MM.1S (cell line): Measurements from ENCODE around the gene LRRC43.

ENCODE experiments used
- DNase-seq: peaks from one replicate; pipeline ENCODE4 v3.0.0-alpha.2; 2015
- H2AFZ ChIP-seq: fragments of 300-600 bp; sonication (generic); 2 replicates; pipeline ENCODE4 v1.6.0; 2016; ENCODE audit warnings: antibody characterized with exemption, low read length
- H3F3A ChIP-seq: fragments of 300-600 bp; sonication (generic); 2 replicates; pipeline ENCODE4 v1.6.1; 2016; ENCODE audit warnings: mild to moderate bottlenecking, antibody characterized with exemption, low read length, moderate library complexity, mixed read lengths; ENCODE audit not compliant: insufficient read depth
- H3K27ac ChIP-seq: fragments of 300-600 bp; sonication (generic); 2 replicates; pipeline ENCODE4 v1.5.1; 2016; ENCODE audit warnings: mild to moderate bottlenecking, low read length
- H3K27me3 ChIP-seq: fragments of 300-600 bp; sonication (generic); replicated peaks from 2 replicates; pipeline ENCODE4 v1.6.0; 2016; ENCODE audit warnings: low read length; ENCODE audit not compliant: insufficient read depth
- H3K36me3 ChIP-seq: fragments of 300-600 bp; sonication (generic); replicated peaks from 2 replicates; pipeline ENCODE4 v1.6.1; 2016; ENCODE audit warnings: mild to moderate bottlenecking, low read length, mixed read lengths; ENCODE audit not compliant: insufficient read depth
- H3K4me1 ChIP-seq: fragments of 300-600 bp; sonication (generic); 2 replicates; pipeline ENCODE4 v1.6.1; 2016; ENCODE audit warnings: low read length, mixed read lengths
- H3K4me2 ChIP-seq: fragments of 300-600 bp; sonication (generic); 2 replicates; pipeline ENCODE4 v1.6.0; 2016; ENCODE audit warnings: low read depth, low read length
- H3K4me3 ChIP-seq: fragments of 300-600 bp; sonication (generic); 2 replicates; pipeline ENCODE4 v1.5.1; 2016; ENCODE audit warnings: low read length, mixed read lengths
- H3K79me2 ChIP-seq: fragments of 300-600 bp; sonication (generic); 2 replicates; pipeline ENCODE4 v1.6.1; 2016; ENCODE audit warnings: mixed run types, low read length, mixed read lengths
- H3K9ac ChIP-seq: fragments of 300-600 bp; sonication (generic); 2 replicates; pipeline ENCODE4 v1.6.1; 2016; ENCODE audit warnings: low read length, mixed read lengths
- H3K9me2 ChIP-seq: fragments of 300-600 bp; sonication (generic); replicated peaks from 2 replicates; pipeline ENCODE4 v1.6.1; 2016; ENCODE audit warnings: mild to moderate bottlenecking, low read length, mixed read lengths; ENCODE audit not compliant: insufficient read depth
- H3K9me3 ChIP-seq: fragments of 300-600 bp; sonication (generic); replicated peaks from 2 replicates; pipeline ENCODE4 v1.6.1; 2016; ENCODE audit warnings: mild to moderate bottlenecking, low read length, mixed read lengths; ENCODE audit not compliant: insufficient read depth
- H4K20me1 ChIP-seq: fragments of 300-600 bp; sonication (generic); 2 replicates; pipeline ENCODE4 v1.6.1; 2016; ENCODE audit warnings: mild to moderate bottlenecking, low read length, moderate library complexity, mixed read lengths; ENCODE audit not compliant: insufficient read depth
- CTCF ChIP-seq: fragments of 300-600 bp; sonication (generic); IDR thresholded peaks from 2 replicates; pipeline ENCODE4 v1.5.1; 2016; ENCODE audit warnings: antibody characterized with exemption, low read length, mixed read lengths
- EZH2 ChIP-seq: fragments of 300-600 bp; sonication (generic); optimal IDR thresholded peaks from 2 replicates; pipeline ENCODE3; 2017; ENCODE audit warnings: low read depth, mild to moderate bottlenecking, antibody characterized with exemption, low read length, mixed read lengths
- EZH2phosphoT487 ChIP-seq: fragments of 300-600 bp; sonication (generic); IDR thresholded peaks from 2 replicates; pipeline ENCODE4 v1.6.1; 2018; ENCODE audit warnings: antibody characterized with exemption, low read length

LRRC43 gene

GRCh38 chr12:122206976-122207375 is 24.1 kb downstream of the LRRC43 start:
- H3K9ac ChIP-seq, result no peak overlapping the region
- no peak for DNase-seq
- H3K4me1 ChIP-seq, result no peaks in the 10 kb centered on the region
- H3K36me3 ChIP-seq, result no peaks in the 10 kb centered on the region
- H4K20me1 ChIP-seq, result no peaks in the 10 kb centered on the region
- H3K27me3 ChIP-seq, result no peaks in the 10 kb centered on the region
- H3K4me2 ChIP-seq, result no peak overlapping the region
- H3K79me2 ChIP-seq, result no peaks in the 10 kb centered on the region
- no peaks in the 10 kb centered on the region for H3F3A ChIP-seq
- no peak overlapping the region for H3K27ac ChIP-seq
- no peak overlapping the region for H2AFZ ChIP-seq
- H3K9me2 ChIP-seq, result no peaks in the 10 kb centered on the region
- H3K9me3 ChIP-seq, result no peaks in the 10 kb centered on the region
- no peak overlapping the region for H3K4me3 ChIP-seq
- no peak for TF ChIP-seq CTCF
- no peak for TF ChIP-seq EZH2phosphoT487
- no peak for TF ChIP-seq EZH2

GRCh38 chr12:122207391-122207790 is 24.5 kb downstream of the LRRC43 start:
- no peaks in the 10 kb centered on the region for H3F3A ChIP-seq
- no peak for DNase-seq
- H3K36me3 ChIP-seq, result no peaks in the 10 kb centered on the region
- H3K4me3 ChIP-seq, result no peak overlapping the region
- H3K9me3 ChIP-seq, result no peaks in the 10 kb centered on the region
- H2AFZ ChIP-seq, result no peak overlapping the region
- no peaks in the 10 kb centered on the region for H3K9me2 ChIP-seq
- H3K27me3 ChIP-seq, result no peaks in the 10 kb centered on the region
- H3K4me2 ChIP-seq, result no peak overlapping the region
- H3K9ac ChIP-seq, result no peak overlapping the region
- H3K4me1 ChIP-seq, result no peaks in the 10 kb centered on the region
- H3K79me2 ChIP-seq, result no peaks in the 10 kb centered on the region
- TF ChIP-seq EZH2 (no peak), EZH2phosphoT487 (no peak), CTCF (no peak)
- no peaks in the 10 kb centered on the region for H4K20me1 ChIP-seq
- H3K27ac ChIP-seq, result no peak overlapping the region

- Histone ChIP-seq H2AFZ (no peak overlapping the region), H3K4me2 (no peak overlapping the region), H3K79me2 (no peaks in the 10 kb centered on the region), H3K9me3 (no peaks in the 10 kb centered on the region), H3K9me2 (no peaks in the 10 kb centered on the region), H3K4me1 (no peaks in the 10 kb centered on the region), H3K27ac (no peak overlapping the region), H3F3A (no peaks in the 10 kb centered on the region), H3K36me3 (no peaks in the 10 kb centered on the region), H3K9ac (no peak overlapping the region), H3K27me3 (no peaks in the 10 kb centered on the region), H4K20me1 (no peaks in the 10 kb centered on the region), H3K4me3 (no peak overlapping the region)
- TF ChIP-seq EZH2, result no peak
- no peak for TF ChIP-seq CTCF
- no peak for TF ChIP-seq EZH2phosphoT487
- DNase-seq, result no peak
Observed at GRCh38 chr12:122208073-122208820, 25.3 kb downstream of the LRRC43 start.
